ENCODE results near the gene PITPNC1.

GRCh38 chr17:67478401-67479041 is 101.4 kb downstream of the PITPNC1 start:
- TF ChIP-seq EZH2phosphoT487 (IDR thresholded peaks at IDR 0.05; ENCODE audit: borderline replicate concordance, low read length) (no peak), EZH2 (IDR thresholded peaks at IDR 0.05; ENCODE audit: low read length, unreplicated experiment) (no peak), CTCF (conservative IDR thresholded peaks at IDR 0.05; ENCODE audit: low read depth, low read length) (no peak)

Data from PC-3 (cell line).